G401.6 (cell line): ENCODE data around the gene VDAC2.
"Not testable (repeated sequence)": the region's sequence is repeated elsewhere in the genome, so short reads cannot be mapped to it uniquely, and the experiment has no call there.

Experiments
- FAIRE-seq: peaks from 2 replicates; lab custom pipeline; 2012; peaks lifted over from hg19 to GRCh38; lab: Jason Lieb, UNC

VDAC2 gene, protein sequence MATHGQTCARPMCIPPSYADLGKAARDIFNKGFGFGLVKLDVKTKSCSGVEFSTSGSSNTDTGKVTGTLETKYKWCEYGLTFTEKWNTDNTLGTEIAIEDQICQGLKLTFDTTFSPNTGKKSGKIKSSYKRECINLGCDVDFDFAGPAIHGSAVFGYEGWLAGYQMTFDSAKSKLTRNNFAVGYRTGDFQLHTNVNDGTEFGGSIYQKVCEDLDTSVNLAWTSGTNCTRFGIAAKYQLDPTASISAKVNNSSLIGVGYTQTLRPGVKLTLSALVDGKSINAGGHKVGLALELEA

GRCh38 chr10:75210282-75211006 is at the start of gene VDAC2:
Gene VDAC2, plus strand, starts transcription at chr10:75210796. Its CDS starts 363 bp downstream, at chr10:75211159.
- FAIRE-seq: no peak

DNA sequence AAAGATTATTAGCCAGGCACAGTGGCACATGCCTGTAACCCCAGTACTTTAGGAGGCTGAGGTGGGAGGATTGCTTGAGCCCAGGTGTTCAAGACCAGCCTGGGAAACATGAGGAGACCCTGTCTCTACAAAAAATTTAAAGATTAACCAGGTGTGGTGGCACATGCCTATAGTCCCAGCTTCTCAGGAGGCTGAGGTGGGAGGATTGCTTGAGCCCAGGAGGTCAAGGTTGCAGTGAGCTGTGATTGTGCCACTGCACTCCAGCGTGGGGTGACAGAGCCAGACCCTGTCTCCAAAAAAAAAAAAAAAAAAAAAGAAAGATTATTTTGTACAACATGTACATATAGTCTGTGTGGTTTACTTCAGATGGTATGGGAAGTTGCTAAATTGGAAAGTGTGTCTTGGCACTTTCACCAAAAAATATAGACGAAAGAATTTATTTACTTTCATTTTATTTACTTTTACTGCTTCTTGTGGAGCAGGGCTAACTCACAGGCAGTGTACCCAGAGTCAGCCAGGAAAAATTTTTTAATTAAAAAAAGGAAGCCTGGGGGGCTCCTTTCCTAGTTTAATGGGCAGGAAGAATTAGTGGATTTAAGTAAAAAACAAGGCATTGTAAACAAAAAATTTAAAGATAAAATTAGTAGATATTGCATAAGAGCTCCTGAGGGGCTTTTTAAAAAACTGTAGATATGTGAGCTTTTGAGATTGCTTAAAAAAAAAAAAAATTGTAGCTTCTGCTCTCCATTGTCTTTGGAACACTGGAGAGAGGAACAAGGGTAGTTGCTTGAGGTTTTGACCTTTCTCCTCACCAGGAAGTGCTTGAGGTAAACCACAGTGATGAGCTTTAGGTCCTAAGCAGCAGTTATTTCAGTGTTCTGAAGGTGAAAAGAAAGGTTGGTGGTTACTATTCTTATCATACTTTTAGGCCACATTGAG is 44.6 kb upstream of the VDAC2 start:
- no peak for FAIRE-seq

GRCh38 chr10:75166623-75166972 is 44.0 kb upstream of the VDAC2 start:
- no peak for FAIRE-seq

DNA sequence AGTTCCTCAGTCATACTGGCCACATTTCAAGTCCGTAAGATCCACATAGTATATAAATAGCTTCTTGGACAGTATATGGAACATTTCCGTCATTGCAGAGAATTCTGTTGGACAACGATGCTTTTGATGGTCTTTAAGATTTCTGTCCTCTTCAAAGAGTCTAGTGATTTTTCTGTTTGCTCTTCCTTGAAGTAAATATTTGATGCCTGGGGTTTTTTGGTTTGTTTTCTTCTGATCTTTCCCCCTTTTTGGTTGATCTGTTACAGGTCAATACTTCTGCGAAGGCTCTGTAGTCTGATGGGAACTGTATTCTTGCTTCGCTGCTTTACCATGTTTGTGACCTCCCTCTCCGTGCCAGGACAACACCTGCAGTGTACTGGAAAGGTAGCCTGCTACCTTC is 42.3 kb upstream of the VDAC2 start:
- no peak for FAIRE-seq

- peak; percentile 45 for FAIRE-seq
Measured at GRCh38 chr10:75170215-75170614, 40.4 kb upstream of the VDAC2 start.

- no peak for FAIRE-seq
Measured at GRCh38 chr10:75175046-75175445, 35.5 kb upstream of the VDAC2 start.

GRCh38 chr10:75176046-75176445 is 34.5 kb upstream of the VDAC2 start:
- no peak for FAIRE-seq

DNA sequence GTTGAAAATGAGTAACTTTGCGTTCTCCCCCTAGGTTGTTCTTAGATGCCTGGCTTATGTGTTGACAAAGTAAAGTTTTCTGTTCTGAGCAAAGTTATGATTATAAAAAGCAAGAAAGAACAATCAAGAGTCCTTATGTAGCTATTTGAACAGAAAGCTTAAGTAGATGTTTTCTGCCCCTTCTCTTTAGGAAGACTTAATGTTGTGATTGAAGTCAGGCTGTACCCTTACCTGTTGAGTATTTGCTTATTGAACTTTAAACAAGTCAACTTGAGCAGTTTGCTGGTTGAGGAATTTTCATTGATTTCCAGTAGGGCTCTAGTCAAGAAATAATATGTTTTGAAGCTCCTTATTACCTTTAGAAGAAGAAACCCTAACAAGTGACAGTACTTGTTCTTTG is 33.9 kb upstream of the VDAC2 start:
- no peak for FAIRE-seq

DNA sequence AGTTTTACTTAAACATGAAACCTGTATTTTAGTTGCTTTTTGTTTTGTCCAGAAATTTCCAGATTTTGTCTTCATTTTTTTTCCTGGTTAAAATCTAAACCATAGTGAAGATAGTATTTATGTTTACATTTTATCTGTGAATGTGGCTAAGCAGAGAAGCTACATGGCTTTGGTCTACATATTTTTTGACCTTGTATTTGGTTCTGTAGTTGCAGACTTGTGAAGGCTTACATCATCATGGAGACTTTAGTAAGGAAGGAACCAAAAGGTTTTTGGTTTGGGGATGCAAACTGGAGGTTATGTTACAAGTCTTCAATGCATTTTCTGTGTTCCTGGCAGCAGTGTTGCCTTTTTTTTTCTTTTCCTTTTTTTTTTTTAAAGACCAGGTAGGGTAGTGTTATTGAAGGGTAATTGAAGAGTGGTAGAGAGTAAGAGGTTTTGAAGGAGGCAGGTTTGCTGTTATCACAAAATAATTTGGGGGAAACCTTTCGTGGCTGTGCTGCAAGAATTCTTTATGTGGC is 30.9 kb upstream of the VDAC2 start:
- FAIRE-seq: no peak

DNA sequence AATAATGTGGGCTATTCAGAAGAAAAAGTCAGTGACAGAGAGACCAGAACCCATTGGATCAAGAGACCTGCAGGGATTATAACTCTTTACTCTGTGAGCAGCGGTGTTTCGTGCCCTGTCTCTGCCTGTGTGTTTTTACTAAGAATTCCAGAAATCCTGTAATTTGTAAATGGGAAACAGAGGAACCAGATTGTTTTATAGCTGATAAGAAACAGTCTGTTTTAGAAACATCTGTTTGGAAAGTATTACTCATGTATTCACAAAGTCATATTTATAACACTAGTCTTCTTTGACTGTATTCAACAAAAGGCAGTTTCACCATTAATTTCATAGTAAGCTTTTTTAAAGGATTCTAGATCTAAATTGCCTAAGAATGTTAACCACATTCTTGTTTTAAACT is 30.0 kb upstream of the VDAC2 start:
- FAIRE-seq: no peak

DNA sequence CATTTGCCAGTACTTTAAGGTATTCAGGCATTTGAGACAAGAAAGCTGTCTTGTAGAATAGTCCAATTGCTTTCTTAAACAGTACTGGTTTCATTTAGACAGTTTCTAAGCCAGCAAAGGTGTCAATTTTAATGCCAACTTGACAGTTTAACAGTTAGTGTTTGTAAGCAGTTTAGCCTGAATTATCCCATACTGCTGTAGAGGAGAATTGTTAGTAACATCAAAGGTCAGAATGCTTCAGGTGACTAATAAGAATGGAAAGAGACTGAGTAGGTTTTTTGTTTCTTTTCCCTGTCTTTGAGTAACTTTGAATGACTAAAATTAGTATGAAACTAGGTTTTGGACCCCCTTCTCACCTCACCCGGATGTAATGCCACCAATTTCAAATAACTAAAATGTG is 29.5 kb upstream of the VDAC2 start:
- FAIRE-seq: no peak

DNA sequence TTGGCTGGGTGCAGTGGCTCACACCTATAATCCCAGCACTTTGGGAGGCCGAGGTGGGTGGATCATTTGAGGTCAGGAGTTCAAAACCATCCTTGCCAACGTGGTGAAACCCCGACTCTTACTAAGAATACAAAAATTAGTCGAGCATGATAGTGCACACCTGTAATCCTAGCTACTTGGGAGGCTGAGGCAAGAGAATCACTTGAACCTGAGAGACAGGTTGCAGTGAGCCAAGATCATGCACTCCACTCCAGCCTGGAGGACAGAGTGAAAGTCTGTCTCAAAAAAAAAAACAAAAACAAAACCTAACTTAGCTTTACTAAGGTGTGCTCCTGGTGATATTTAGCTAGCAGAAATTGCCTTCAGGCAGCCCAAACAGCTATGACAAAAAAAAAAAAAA is 24.3 kb upstream of the VDAC2 start:
- no peak for FAIRE-seq

- peak; percentile 77 for FAIRE-seq
Measured at GRCh38 chr10:75187961-75188426, 22.6 kb upstream of the VDAC2 start.

DNA sequence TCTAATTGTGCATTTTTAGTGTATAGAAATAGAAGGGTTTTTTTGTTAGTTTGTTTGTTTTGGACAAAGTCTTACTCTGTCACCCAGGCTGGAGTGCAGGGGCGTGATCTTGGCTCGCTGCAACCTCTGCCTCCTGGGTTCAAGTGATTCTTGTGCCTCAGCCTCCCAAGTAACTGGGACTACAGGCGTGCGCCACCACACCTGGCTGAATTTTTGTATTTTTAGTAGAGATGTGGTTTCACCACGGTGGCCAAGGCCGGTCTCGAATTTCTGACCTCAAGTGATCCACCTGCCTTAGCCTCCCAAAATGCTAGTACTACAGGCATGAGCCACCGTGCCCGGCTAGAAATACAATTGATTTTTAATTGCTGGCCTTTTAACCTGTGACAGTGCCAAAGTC is 22.1 kb upstream of the VDAC2 start:
- FAIRE-seq: not testable (repeated sequence)

GRCh38 chr10:75189266-75190096 is 21.1 kb upstream of the VDAC2 start:
- FAIRE-seq: no peak

DNA sequence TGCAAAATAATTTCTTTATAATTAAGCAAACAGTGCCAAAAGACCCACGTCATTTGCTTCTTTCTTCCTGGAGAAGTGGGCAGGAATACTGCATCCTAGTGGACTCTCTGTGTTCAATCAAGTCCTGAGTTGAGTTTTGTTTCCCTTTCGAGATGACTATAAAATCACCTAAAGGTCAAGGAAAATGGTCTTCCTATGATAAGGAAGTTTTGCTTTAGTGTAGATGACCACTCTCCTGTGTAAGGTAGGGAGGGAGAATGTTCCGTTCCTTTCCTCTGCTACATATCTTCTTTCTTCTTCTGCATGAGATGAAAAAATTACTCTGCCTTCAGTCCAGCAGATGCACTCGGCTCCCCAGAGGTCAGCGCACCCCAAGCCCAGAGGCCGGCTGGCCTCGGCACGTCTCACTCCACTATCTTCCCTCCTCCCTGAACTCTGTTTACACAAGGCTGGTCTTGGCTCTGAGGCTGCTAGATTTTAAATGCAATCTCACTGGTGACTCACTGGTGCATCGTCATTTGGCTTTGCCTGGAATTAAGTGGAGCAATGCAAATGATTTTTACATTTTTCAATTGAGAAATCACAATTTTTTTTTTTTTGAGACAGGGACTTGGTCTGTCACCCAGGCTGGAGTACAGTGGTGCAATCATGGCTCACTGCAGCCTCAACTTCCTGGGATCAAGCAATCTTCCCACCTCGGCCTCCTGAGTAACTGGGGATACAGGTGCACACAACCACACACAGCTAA is 18.6 kb upstream of the VDAC2 start:
- FAIRE-seq: no peak

- not testable (repeated sequence) for FAIRE-seq
Measured at GRCh38 chr10:75194625-75195024, 16.0 kb upstream of the VDAC2 start.

DNA sequence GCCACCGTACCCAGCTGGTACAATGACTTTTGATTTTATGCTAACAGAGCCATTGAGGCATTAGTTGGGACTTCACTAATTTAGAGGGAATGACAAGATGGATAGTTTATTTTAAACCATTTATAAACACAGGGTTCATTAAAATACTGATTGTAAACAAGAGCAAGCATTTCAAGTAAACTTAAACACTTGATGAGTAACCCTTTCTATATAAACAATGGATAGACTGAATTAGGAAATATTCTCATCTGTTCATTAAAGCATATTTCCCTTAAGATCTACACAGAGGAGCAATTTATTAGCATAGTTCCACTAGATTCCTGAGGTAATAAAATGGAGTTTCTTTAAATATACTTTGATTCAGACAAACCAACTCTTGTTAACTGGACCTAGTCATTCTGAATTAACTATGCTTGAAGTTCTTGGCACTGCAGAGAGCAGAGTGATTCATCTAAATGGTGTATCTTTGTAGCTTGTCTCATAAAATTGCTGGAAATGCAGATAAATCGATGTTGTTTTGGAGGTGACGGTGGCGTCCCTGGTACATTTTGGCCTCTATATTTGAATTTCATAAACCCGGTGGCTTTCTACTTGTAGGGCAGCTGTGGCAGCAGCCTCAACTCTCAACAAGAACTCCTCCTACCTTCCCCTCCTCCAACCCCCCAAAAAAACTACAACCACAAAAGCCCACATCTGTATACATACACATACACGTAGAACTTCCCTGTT is 15.4 kb upstream of the VDAC2 start:
- FAIRE-seq: no peak

- FAIRE-seq: no peak
Measured at GRCh38 chr10:75197066-75197465, 13.5 kb upstream of the VDAC2 start.

GRCh38 chr10:75197906-75198305 is 12.7 kb upstream of the VDAC2 start:
- FAIRE-seq: no peak
